H9 (cell line): Measurements from ENCODE around the gene SPTBN2. TPM values are rescaled to one million over a fixed set of nuclear protein-coding genes. Genes with fewer than 3 reads are reported as not detected.
A peak's percentile ranks its signal among the peaks of the same experiment; 100 is the strongest.

Experiments
- DNase-seq: peaks from one replicate; pipeline ENCODE4 v3.0.0-alpha.2; 2017
- H2AFZ ChIP-seq: one replicate; pipeline ENCODE4 v1.6.1; 2013; ENCODE audit warnings: mild to moderate bottlenecking, low read length, control low read depth, moderate library complexity
- H2AK5ac ChIP-seq: 2 replicates; pipeline ENCODE4 v1.6.1; 2013; ENCODE audit warnings: low read length, control low read depth, mixed read lengths; ENCODE audit not compliant: insufficient read length
- H2BK120ac ChIP-seq: one replicate; pipeline ENCODE4 v1.6.1; 2013; ENCODE audit warnings: low read depth, mild to moderate bottlenecking, low read length, control low read depth, inconsistent platforms; ENCODE audit not compliant: poor library complexity, severe bottlenecking
- H2BK12ac ChIP-seq: 2 replicates; pipeline ENCODE4 v1.6.1; 2013; ENCODE audit warnings: low read length, control low read depth, mixed read lengths, low read depth; ENCODE audit not compliant: insufficient read length
- H2BK15ac ChIP-seq: 2 replicates; pipeline ENCODE4 v1.6.1; 2013; ENCODE audit warnings: low read depth, low read length, control low read depth
- H2BK20ac ChIP-seq: one replicate; pipeline ENCODE4 v1.6.1; 2013; ENCODE audit warnings: low read depth, mild to moderate bottlenecking, low read length, control low read depth, inconsistent platforms; ENCODE audit not compliant: poor library complexity, severe bottlenecking
- H2BK5ac ChIP-seq: 2 replicates; pipeline ENCODE4 v1.6.1; 2013; ENCODE audit warnings: low read length, control low read depth, mixed read lengths; ENCODE audit not compliant: insufficient read length
- H3K14ac ChIP-seq: 2 replicates; pipeline ENCODE4 v1.6.1; 2013; ENCODE audit warnings: low read length, control low read depth; ENCODE audit not compliant: insufficient read depth
- H3K18ac ChIP-seq: 2 replicates; pipeline ENCODE4 v1.6.1; 2013; ENCODE audit warnings: low read depth, mild to moderate bottlenecking, mixed read lengths, low read length, control low read depth; ENCODE audit not compliant: insufficient read length
- H3K23ac ChIP-seq: 2 replicates; pipeline ENCODE4 v1.6.1; 2013; ENCODE audit warnings: low read length, control low read depth, mixed read lengths, low read depth; ENCODE audit not compliant: insufficient read length
- H3K23me2 ChIP-seq: 2 replicates; pipeline ENCODE4 v1.6.1; 2013; ENCODE audit warnings: low read depth, mild to moderate bottlenecking, mixed read lengths, low read length, control low read depth; ENCODE audit not compliant: insufficient read length, poor library complexity, severe bottlenecking
- H3K27ac ChIP-seq: 2 replicates; pipeline ENCODE4 v1.5.1; 2013; ENCODE audit warnings: low read length, control low read depth, mixed read lengths, low read depth; ENCODE audit not compliant: insufficient read length
- H3K27me3 ChIP-seq: 2 replicates; pipeline ENCODE4 v1.6.1; 2013; ENCODE audit warnings: low read length, control low read depth, inconsistent platforms; ENCODE audit not compliant: insufficient read depth
- H3K4ac ChIP-seq: 2 replicates; pipeline ENCODE4 v1.6.1; 2013; ENCODE audit warnings: low read depth, mild to moderate bottlenecking, control low read depth, inconsistent platforms, low read length, moderate library complexity
- H3K4me1 ChIP-seq: 2 replicates; pipeline ENCODE4 v1.6.1; 2013; ENCODE audit warnings: low read length, control low read depth, inconsistent platforms; ENCODE audit not compliant: insufficient read depth
- H3K4me2 ChIP-seq: 2 replicates; pipeline ENCODE4 v1.6.1; 2013; ENCODE audit warnings: low read length, control low read depth, mixed read lengths; ENCODE audit not compliant: insufficient read length, insufficient read depth
- H3K56ac ChIP-seq: 2 replicates; pipeline ENCODE4 v1.6.1; 2013; ENCODE audit warnings: low read depth, mild to moderate bottlenecking, mixed read lengths, low read length, control low read depth; ENCODE audit not compliant: insufficient read length
- H3K79me1 ChIP-seq: 2 replicates; pipeline ENCODE4 v1.6.1; 2013; ENCODE audit warnings: low read depth, mild to moderate bottlenecking, moderate library complexity, low read length, control low read depth, inconsistent platforms; ENCODE audit not compliant: insufficient read depth, poor library complexity, severe bottlenecking
- H3K79me2 ChIP-seq: 2 replicates; pipeline ENCODE4 v1.6.1; 2013; ENCODE audit warnings: low read length, control low read depth, inconsistent platforms; ENCODE audit not compliant: insufficient read depth
- H3K9ac ChIP-seq: 2 replicates; pipeline ENCODE4 v1.6.1; 2013; ENCODE audit warnings: low read length, control low read depth, mixed read lengths; ENCODE audit not compliant: insufficient read length; ENCODE audit errors: extremely low read depth
- H3K9me3 ChIP-seq: one replicate; pipeline ENCODE4 v1.6.1; 2013; ENCODE audit warnings: low read depth, low read length, inconsistent platforms; ENCODE audit not compliant: control insufficient read depth
- H3T11ph ChIP-seq: one replicate; pipeline ENCODE4 v1.6.1; 2013; ENCODE audit warnings: mild to moderate bottlenecking, low read length, control low read depth, inconsistent platforms
- H4K20me1 ChIP-seq: one replicate; pipeline ENCODE4 v1.6.1; 2013; ENCODE audit not compliant: control insufficient read depth, insufficient read length, insufficient read depth
- H4K5ac ChIP-seq: 2 replicates; pipeline ENCODE4 v1.6.1; 2013; ENCODE audit warnings: low read depth, mild to moderate bottlenecking, mixed read lengths, low read length, control low read depth; ENCODE audit not compliant: insufficient read length
- H4K8ac ChIP-seq: replicated peaks from 2 replicates; pipeline ENCODE4 v1.6.1; 2013; ENCODE audit warnings: low read length, control low read depth, mixed read lengths, low read depth; ENCODE audit not compliant: insufficient read length
- H4K91ac ChIP-seq: 2 replicates; pipeline ENCODE4 v1.6.1; 2013; ENCODE audit warnings: low read depth, mild to moderate bottlenecking, moderate library complexity, mixed read lengths, low read length, control low read depth; ENCODE audit not compliant: insufficient read length
- H3K27ac Mint-ChIP-seq, 3 experiments: 2 replicates in 2 of 3; 3 replicates in 1 of 3; pipeline ENCODE4 v1.8.0; 2020 to 2021; ENCODE audit warnings: mixed read lengths in 3 of 3, mild to moderate bottlenecking in 1 of 3, moderate library complexity in 1 of 3
- H3K27me3 Mint-ChIP-seq: 2 replicates; pipeline ENCODE4 v1.8.0; 2021; ENCODE audit warnings: low read depth, mild to moderate bottlenecking, moderate library complexity, mixed read lengths
- H3K36me3 Mint-ChIP-seq, 3 experiments: 2 replicates in 2 of 3; 3 replicates in 1 of 3; pipeline ENCODE4 v1.8.0; 2020 to 2021; ENCODE audit warnings: low read depth in 3 of 3, mixed read lengths in 3 of 3; ENCODE audit not compliant: insufficient read depth in 1 of 3
- H3K4me1 Mint-ChIP-seq, 2 experiments: 2 replicates each; pipeline ENCODE4 v1.8.0; 2020; ENCODE audit warnings: mixed read lengths in 2 of 2
- H3K4me3 Mint-ChIP-seq, 2 experiments: 2 replicates in 1 of 2; 3 replicates in 1 of 2; pipeline ENCODE4 v1.8.0; 2020 to 2021; ENCODE audit warnings: mild to moderate bottlenecking in 2 of 2, mixed read lengths in 2 of 2, moderate library complexity in 1 of 2
- H3K9me3 Mint-ChIP-seq, 2 experiments: 2 replicates in 1 of 2; 3 replicates in 1 of 2; pipeline ENCODE4 v1.8.0; 2020; ENCODE audit warnings: mild to moderate bottlenecking in 2 of 2, mixed read lengths in 2 of 2, moderate library complexity in 1 of 2
- WGBS: extraction: QIAGEN DNeasy Blood & Tissue Kit; methylation state at CpG from one replicate; pipeline ENCODE4 v1.1.7; 2013; ENCODE audit warnings: missing lambda C conversion rate, low lambda C conversion rate, mixed read lengths; ENCODE audit not compliant: insufficient read length; ENCODE audit errors: extremely low coverage; 5-methylcytosine and 5-hydroxymethylcytosine counted together
- total RNA-seq: library from RNA; stranded (reverse); gene quantifications from 2 replicates; pipeline ENCODE4 v1.2.1, GENCODE V29; 2021
- TF ChIP-seq, protein P1 (sequence below): fragments of 200-600 bp; sonication (generic); conservative IDR thresholded peaks from 3 replicates; pipeline ENCODE4 v1.8.0; 2021; ENCODE audit warnings: antibody characterized with exemption, mild to moderate bottlenecking

The SPTBN2 gene
- total RNA-seq, 1 experiment from 2014 or later, result 80.4 TPM

DNA sequence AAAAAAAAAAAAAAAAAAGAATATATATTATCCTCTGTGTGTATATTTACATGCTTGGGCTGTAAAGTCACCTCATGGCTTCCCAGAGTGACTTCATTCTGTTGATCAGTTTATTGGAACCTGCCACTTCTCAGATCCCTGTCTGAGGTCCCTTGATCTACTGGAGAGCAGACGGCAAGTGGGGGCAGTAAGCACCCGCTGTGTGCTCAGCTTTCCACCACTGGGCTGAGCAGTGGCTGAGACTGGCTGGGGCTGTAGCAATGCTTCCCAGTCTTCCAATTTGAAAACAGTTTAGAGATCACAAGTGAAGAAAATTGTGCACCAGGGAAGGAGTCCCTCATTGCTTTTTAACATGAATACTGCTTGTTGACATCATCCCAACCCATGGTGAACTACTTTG lies 44.4 kb downstream of the SPTBN2 start:
- H3K27me3 Mint-ChIP-seq, result no peaks in the 10 kb centered on the region; the same call in 1 of the 2 replicates
- H3K27ac ChIP-seq, result no peak overlapping the region

More for the DNA sequence above, 44.4 kb downstream of the SPTBN2 start:
- DNase-seq, result no peak
- Mint-ChIP-seq H3K27ac (peak overlapping the region in 1 of 3 experiments; percentile 53; a peak in 2 of 7 replicates), H3K9me3 (no peaks in the 10 kb centered on the region), H3K4me3 (no peak overlapping the region), H3K4me1 (peaks cover 6% of the 10 kb centered on the region in 2 experiments), H3K36me3 (peaks cover 13 to 57% (median 55%) of the 10 kb centered on the region in 3 experiments)
- H2BK120ac ChIP-seq, result no peak overlapping the region
- no peak overlapping the region for H4K5ac ChIP-seq
- no peak overlapping the region for H3K4me2 ChIP-seq
- H3K14ac ChIP-seq, result no peak overlapping the region
- H2BK15ac ChIP-seq, result no peak overlapping the region
- H3K4me1 ChIP-seq, result no peaks in the 10 kb centered on the region
- no peaks in the 10 kb centered on the region for H3K23me2 ChIP-seq
- H4K20me1 ChIP-seq, result no peaks in the 10 kb centered on the region
- no peaks in the 10 kb centered on the region for H3K79me1 ChIP-seq
- no peaks in the 10 kb centered on the region for H3K79me2 ChIP-seq
- H2BK12ac ChIP-seq, result no peak overlapping the region
- no peak overlapping the region for H2AK5ac ChIP-seq
- no peak overlapping the region for H4K8ac ChIP-seq
- H4K91ac ChIP-seq, result no peak overlapping the region
- H2BK5ac ChIP-seq, result no peak overlapping the region
- WGBS, result no CpG with 5 or more reads among the region's 2 CpGs
- H3K23ac ChIP-seq, result no peak overlapping the region
- no peak overlapping the region for H3K9ac ChIP-seq
- no peak overlapping the region for H3K56ac ChIP-seq
- no peak overlapping the region for H2AFZ ChIP-seq
- H3K9me3 ChIP-seq, result no peaks in the 10 kb centered on the region
- H3K27me3 ChIP-seq, result no peaks in the 10 kb centered on the region
- no peak overlapping the region for H3T11ph ChIP-seq
- TF ChIP-seq, protein P1, sequence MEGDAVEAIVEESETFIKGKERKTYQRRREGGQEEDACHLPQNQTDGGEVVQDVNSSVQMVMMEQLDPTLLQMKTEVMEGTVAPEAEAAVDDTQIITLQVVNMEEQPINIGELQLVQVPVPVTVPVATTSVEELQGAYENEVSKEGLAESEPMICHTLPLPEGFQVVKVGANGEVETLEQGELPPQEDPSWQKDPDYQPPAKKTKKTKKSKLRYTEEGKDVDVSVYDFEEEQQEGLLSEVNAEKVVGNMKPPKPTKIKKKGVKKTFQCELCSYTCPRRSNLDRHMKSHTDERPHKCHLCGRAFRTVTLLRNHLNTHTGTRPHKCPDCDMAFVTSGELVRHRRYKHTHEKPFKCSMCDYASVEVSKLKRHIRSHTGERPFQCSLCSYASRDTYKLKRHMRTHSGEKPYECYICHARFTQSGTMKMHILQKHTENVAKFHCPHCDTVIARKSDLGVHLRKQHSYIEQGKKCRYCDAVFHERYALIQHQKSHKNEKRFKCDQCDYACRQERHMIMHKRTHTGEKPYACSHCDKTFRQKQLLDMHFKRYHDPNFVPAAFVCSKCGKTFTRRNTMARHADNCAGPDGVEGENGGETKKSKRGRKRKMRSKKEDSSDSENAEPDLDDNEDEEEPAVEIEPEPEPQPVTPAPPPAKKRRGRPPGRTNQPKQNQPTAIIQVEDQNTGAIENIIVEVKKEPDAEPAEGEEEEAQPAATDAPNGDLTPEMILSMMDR, result no peak
- no peak overlapping the region for H3K18ac ChIP-seq
- H2BK20ac ChIP-seq, result no peak overlapping the region
- H3K4ac ChIP-seq, result no peak overlapping the region
